ENCODE measurements around the gene EIF4G3. TPM values are rescaled to one million over a fixed set of nuclear protein-coding genes. Genes with fewer than 3 reads are reported as not detected.
"Not testable (repeated sequence)": the region's sequence is repeated elsewhere in the genome, so short reads cannot be mapped to it uniquely, and the experiment has no call there.

Gene EIF4G3
- total RNA-seq, 4 donors from 2014 or later, result 48.6 to 73.6 (median 57.9) TPM

DNA sequence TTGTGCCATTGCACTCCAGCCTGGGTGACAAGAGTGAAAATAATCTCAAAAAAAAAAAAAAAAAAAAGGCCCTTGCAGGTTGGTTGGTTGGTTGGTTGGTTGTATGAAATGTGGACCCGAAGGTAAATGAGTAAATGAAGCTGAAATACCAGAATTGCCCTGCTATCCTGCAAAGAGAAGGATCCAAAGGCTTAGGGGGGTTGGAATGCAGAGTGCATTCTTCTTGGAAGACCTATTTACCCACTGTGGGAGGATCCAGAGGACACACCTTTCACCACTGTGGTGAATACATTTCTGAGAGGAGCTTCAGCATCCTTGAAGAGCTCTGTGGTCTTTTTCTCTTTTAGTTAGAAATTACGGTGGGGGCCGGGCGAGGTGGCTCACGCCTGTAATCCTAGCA, 28.7 kb upstream of the EIF4G3 start:
- Histone ChIP-seq H3K9me3 (no peaks in the 10 kb centered on the region), H3K27ac (no peak overlapping the region), H3K36me3 (no peaks in the 10 kb centered on the region), H3K4me3 (no peak overlapping the region), H3K27me3 (no peaks in the 10 kb centered on the region), H3K4me1 (no peaks in the 10 kb centered on the region)
- TF ChIP-seq EP300 (IDR thresholded peaks at IDR 0.05) (no peak), POLR2AphosphoS5 (IDR thresholded peaks at IDR 0.05) (no peak), POLR2A (IDR thresholded peaks at IDR 0.05) (no peak)
- TF ChIP-seq, protein P1, sequence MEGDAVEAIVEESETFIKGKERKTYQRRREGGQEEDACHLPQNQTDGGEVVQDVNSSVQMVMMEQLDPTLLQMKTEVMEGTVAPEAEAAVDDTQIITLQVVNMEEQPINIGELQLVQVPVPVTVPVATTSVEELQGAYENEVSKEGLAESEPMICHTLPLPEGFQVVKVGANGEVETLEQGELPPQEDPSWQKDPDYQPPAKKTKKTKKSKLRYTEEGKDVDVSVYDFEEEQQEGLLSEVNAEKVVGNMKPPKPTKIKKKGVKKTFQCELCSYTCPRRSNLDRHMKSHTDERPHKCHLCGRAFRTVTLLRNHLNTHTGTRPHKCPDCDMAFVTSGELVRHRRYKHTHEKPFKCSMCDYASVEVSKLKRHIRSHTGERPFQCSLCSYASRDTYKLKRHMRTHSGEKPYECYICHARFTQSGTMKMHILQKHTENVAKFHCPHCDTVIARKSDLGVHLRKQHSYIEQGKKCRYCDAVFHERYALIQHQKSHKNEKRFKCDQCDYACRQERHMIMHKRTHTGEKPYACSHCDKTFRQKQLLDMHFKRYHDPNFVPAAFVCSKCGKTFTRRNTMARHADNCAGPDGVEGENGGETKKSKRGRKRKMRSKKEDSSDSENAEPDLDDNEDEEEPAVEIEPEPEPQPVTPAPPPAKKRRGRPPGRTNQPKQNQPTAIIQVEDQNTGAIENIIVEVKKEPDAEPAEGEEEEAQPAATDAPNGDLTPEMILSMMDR (IDR thresholded peaks at IDR 0.05), result no peak
- ATAC-seq, result no peak
- 89 to 95% methylated on average over 3 to 5 of the region's 5 CpGs for WGBS, 2 donors (ENCODE audit: low coverage in 1 of 2)

DNA sequence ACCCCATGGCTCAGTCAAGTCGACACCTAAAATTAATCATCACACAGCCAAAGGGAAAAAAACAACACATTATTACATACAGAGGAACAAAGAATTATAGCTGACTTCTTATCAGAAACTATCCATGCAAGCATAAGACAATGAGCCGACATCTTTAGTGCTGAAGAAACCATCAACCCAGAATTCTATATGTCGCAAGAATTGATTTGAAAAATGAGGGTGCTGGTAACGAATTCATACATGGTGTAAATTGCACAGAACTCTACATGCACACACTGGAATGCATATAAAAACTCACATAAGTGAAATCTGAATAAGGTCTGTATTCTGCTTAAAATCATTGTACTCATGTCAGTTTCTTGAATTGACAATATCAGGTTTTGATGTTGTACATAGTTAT, 25.0 kb upstream of the EIF4G3 start:
- H3K27ac ChIP-seq, result no peak overlapping the region
- no peaks in the 10 kb centered on the region for H3K4me1 ChIP-seq
- H3K9me3 ChIP-seq, result no peaks in the 10 kb centered on the region
- H3K36me3 ChIP-seq, result no peaks in the 10 kb centered on the region
- TF ChIP-seq POLR2AphosphoS5 (IDR thresholded peaks at IDR 0.05), result no peak
- TF ChIP-seq, protein P1 (IDR thresholded peaks at IDR 0.05), result no peak
- TF ChIP-seq EP300 (IDR thresholded peaks at IDR 0.05), result no peak
- TF ChIP-seq POLR2A (IDR thresholded peaks at IDR 0.05), result no peak
- H3K27me3 ChIP-seq, result no peaks in the 10 kb centered on the region
- 83 to 95% methylated on average over 4 of the region's 4 CpGs for WGBS, 2 donors (ENCODE audit: low coverage in 1 of 2)
- no peak overlapping the region for H3K4me3 ChIP-seq
- no peak for ATAC-seq

DNA sequence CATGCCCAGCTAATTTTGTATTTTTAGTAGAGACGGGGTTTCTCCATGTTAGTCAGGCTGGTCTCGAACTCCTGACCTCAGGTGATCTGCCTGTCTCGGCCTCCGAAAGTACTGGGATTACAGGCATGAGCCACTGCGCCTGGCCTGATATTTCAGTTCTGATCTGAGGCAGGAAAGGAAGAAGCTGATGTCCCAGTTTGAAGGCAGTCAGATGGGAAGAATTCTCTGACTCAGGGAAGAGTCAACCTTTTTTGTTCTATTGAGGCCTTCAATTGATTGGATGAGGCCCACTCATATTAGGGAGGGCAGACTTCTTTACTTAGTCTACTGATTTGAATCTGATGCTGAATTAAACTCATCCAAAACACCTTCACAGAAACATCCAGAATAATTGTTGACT, 24.5 kb upstream of the EIF4G3 start:
- not testable (repeated sequence) for H3K27me3 ChIP-seq, H3K36me3 ChIP-seq, ATAC-seq, H3K4me3 ChIP-seq, H3K27ac ChIP-seq, H3K9me3 ChIP-seq, H3K4me1 ChIP-seq
- WGBS, 2 donors (ENCODE audit: low coverage in 1 of 2), result 100% methylated on average over 4 of the region's 5 CpGs; no CpG with 5 or more reads in 1 of the 2 donors

DNA sequence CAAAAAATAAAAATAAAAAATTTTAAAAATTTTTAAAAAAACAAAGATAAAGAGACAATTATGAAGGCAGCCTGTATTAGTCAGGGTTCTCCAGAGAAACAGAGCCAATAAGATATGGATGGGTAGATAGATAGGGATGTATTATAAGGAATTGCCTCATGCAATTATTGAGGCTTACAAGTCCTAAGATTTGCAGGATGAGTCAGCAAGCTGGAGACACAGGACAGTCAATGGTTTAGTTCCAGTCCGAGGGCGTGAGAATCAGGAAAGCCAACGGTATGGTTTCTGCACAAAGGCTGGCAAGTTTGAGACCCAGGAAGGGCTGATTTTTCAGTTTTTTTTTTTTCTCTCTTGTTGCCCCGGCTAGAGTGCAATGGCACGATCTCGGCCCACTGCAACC, 24.1 kb upstream of the EIF4G3 start:
- 80 to 89% methylated on average over 6 of the region's 6 CpGs for WGBS, 2 donors (ENCODE audit: low coverage in 1 of 2)
- no peaks in the 10 kb centered on the region for H3K27me3 ChIP-seq
- no peak for ATAC-seq
- H3K4me3 ChIP-seq, result no peak overlapping the region
- TF ChIP-seq POLR2A (IDR thresholded peaks at IDR 0.05) (no peak), EP300 (IDR thresholded peaks at IDR 0.05) (no peak), POLR2AphosphoS5 (IDR thresholded peaks at IDR 0.05) (no peak)
- TF ChIP-seq, protein P1 (IDR thresholded peaks at IDR 0.05), result no peak
- no peaks in the 10 kb centered on the region for H3K4me1 ChIP-seq
- H3K9me3 ChIP-seq, result no peaks in the 10 kb centered on the region
- no peaks in the 10 kb centered on the region for H3K36me3 ChIP-seq
- no peak overlapping the region for H3K27ac ChIP-seq

DNA sequence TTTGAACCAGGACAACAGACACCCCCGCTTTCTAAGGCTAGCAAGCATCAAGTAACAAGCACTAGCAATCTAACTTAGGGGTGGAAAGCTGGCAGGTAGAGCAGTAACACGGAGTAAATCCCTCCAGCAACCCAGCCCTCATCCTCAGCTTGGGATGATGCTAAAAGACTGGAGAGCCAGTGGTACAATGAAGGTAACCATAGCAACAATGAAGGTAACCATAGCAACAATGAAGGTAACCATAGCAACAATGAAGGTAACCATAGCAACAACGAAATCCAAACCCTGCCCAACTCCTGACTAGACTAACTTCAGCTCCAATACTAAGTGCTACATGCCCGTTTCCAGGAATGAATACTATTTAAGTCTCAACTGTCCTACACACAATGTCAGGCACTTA, 22.2 kb upstream of the EIF4G3 start:
- ATAC-seq, result no peak
- Histone ChIP-seq H3K4me3 (no peak overlapping the region), H3K9me3 (no peaks in the 10 kb centered on the region), H3K36me3 (no peaks in the 10 kb centered on the region), H3K27me3 (no peaks in the 10 kb centered on the region), H3K27ac (no peak overlapping the region), H3K4me1 (peaks cover 0 to 7% (median 0%) of the 10 kb centered on the region in 3 donors)
- WGBS, 2 donors (ENCODE audit: low coverage in 1 of 2), result 56 to 80% methylated on average over 1 to 4 of the region's 4 CpGs
- no peak for TF ChIP-seq POLR2AphosphoS5 (IDR thresholded peaks at IDR 0.05)
- no peak for TF ChIP-seq EP300 (IDR thresholded peaks at IDR 0.05)
- TF ChIP-seq POLR2A (IDR thresholded peaks at IDR 0.05), result no peak
- TF ChIP-seq, protein P1 (IDR thresholded peaks at IDR 0.05), result no peak

Data from gastroesophageal sphincter (tissue), 4 donors.